ENCODE data around the gene TBX21.

DNA sequence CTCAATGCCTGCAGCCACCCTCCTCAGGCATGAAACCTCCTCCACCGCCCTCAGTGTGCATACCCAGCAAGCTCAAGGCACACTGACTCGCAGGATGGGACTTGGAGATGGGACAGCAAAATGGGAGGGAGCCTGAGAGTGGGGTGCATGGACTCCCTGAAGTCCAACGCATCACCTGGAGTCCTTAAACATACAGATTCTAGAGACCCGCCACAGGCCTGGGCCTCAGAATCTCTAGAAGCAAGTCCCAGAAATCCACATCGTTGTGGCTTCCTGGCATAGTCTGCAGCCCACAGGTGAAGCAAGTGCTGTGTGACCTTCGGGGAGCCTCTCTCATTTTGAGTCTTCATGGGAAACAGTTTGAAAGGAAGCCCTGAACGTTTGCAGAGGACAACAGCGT, 3.6 kb upstream of the TBX21 start:
- TF ChIP-seq, protein P1, sequence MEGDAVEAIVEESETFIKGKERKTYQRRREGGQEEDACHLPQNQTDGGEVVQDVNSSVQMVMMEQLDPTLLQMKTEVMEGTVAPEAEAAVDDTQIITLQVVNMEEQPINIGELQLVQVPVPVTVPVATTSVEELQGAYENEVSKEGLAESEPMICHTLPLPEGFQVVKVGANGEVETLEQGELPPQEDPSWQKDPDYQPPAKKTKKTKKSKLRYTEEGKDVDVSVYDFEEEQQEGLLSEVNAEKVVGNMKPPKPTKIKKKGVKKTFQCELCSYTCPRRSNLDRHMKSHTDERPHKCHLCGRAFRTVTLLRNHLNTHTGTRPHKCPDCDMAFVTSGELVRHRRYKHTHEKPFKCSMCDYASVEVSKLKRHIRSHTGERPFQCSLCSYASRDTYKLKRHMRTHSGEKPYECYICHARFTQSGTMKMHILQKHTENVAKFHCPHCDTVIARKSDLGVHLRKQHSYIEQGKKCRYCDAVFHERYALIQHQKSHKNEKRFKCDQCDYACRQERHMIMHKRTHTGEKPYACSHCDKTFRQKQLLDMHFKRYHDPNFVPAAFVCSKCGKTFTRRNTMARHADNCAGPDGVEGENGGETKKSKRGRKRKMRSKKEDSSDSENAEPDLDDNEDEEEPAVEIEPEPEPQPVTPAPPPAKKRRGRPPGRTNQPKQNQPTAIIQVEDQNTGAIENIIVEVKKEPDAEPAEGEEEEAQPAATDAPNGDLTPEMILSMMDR (conservative IDR thresholded peaks at IDR 0.05 in 1 of 2, IDR thresholded peaks at IDR 0.05 in 1 of 2; ENCODE audit: extremely low read depth in 1 of 2, insufficient read depth in 1 of 2, low read depth in 1 of 2, low read length in 2 of 2) = no peak
- TF ChIP-seq EZH2 (IDR thresholded peaks at IDR 0.05; ENCODE audit: borderline replicate concordance, low read length) = no peak
